Erythroblast (primary cell): ENCODE data around the gene DUS2.

ENCODE experiments used
- GATA1 ChIP-seq: IDR thresholded peaks from 2 replicates; pipeline ENCODE4 v1.6.1; 2011; ENCODE audit warnings: low read depth, mild to moderate bottlenecking, control low read depth, low read length, moderate library complexity
- POLR2A ChIP-seq: IDR thresholded peaks from 2 replicates; pipeline ENCODE4 v1.6.1; 2011; ENCODE audit warnings: mild to moderate bottlenecking, low read length

GRCh38 chr16:68062910-68063393, 39.9 kb downstream of the DUS2 start:
- no peak for TF ChIP-seq POLR2A
- TF ChIP-seq GATA1 = no peak
